Hair follicular keratinocyte (primary cell): Measurements from ENCODE around the gene DGCR8. TPM values are rescaled to one million over a fixed set of nuclear protein-coding genes. Genes with fewer than 3 reads are reported as not detected.

Source experiments
- total RNA-seq: library from RNA; depleted of rRNA; stranded (reverse); fragments of >200 nt; gene quantifications from 2 replicates; pipeline ENCODE4 v1.2.3, GENCODE V29; 2015

The DGCR8 gene
- 10.7 and 11.0 TPM in 2 replicates for total RNA-seq

DNA sequence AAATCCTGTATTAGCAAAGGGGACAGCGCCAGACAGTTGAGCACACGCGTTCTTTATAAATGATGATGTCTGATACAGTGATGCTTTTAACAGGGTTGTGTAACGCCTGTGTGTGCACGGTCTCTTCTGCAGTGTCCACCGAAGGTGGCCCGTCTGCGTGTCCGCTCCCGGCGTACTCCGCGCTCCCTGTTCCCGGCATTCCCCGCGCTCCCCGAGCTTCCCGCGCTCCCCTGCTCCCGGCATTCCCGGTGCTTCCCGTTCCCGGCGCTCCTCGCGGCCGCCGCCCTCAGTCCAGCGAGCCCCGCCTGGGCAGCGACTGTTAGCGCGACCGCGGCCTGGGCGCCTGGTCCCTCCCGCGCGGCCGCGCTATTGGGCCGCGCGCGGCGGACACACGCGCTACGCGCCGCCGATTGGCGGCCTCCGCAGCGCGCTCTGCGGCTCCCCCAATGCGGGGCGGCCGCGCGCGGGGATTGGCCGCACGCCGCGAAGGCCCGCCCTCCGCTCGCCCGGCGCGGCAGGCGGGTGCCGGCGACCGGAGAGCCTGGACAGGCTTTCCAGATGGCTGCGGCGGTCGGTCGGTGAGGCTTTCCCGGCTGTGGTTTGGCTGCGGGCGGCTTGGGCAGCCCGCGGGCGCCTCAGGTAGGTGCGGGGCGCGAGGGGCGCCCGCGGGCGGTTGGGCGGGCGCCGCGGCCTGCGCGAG, at the start of gene DGCR8:
DGCR8 (plus strand) TSS at position 497 of the 700 bp plus-strand sequence. CDS start 5,723 bp downstream, outside the sequence.

DNA sequence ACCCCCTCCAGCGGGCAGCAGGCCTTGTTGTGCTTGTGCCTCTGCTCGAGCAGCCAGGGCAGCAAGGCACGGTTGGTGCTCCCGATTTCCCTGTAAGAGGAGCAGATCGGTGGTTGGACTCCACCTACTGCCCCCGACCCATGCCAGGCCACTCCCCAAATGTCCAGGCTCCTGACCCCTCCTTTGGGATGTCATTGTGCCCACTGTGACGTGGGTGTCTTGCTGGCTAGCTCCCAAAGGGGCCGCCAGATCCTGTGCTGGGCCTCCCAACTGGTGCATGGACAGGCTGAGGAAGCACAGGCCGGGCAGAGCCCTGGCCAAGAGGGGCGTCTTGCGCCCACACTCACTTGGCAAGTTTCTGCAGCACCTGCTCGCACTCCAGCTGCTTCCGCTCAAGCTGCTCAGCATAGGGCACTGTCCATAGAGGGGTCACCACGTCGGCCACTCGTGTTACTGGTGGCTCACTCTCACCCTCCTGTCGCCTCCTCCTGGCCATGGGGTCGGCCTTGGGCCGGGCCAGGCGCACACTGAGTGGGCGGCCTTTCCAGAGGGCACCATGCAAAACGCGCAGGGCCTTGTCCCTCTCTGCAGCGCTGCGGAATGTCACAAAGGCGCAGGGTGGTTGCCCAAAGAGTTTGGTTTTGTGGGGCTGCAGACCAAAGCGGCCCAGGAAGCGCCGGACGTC, 35.8 kb downstream of the DGCR8 start, which contains the start of gene RANBP1:
RANBP1 (plus strand) TSS at position 414 of the 685 bp plus-strand sequence; CDS start at position 495, 81 bp downstream.

DNA sequence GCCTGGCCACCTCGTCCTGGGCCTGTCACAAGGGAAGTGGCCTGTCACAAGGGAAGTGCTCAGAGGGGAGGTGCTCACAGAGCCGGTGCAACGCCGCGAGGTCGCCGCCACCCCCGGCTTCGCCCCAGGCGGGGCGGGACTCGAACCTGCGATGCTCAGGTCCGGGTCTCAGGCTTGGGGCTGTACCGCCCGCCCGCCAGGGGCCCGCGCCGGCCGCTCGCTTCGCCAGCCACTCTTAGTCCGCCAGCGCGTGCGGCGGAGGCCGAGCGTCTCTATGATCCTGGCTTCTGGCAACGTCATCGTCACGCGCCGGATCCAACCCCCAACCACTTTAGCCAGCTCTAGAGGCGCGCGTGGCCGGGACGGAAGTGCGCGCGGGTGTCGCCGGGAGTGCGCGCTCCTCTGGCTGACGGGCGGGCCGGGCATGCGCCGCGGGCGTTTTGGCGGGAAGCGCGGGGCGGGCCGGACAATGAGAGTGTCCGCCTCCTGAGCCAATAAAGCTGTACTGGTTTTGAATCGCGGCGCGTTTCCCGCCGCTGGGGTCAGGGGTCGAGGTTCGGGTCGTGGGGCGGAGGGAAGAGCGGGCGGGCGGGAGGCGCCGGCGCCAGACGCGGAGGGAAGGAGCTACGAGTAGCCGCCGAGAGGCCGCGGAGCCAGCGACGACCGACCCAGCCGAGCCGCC, 37.1 kb downstream of the DGCR8 start, which contains the start of gene TRMT2A:
TRMT2A (minus strand) TSS at position 276 of the 682 bp plus-strand sequence. CDS start 320 bp downstream, outside the sequence.

DNA sequence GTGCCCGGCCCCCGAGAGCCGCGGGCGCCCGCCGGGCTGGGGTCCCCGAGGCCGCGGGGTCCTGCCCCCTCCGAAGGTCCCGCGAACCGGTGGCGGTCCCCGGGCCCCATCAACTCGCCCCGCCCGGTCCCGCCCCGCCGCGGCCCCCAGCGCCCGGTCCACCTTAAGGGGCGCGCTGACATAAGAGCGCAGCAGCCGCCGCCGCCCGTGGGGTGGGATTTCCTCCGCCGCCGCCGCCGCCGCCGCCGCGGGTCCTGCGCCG, 51.5 kb downstream of the DGCR8 start, which contains the start of gene ZDHHC8:
ZDHHC8 (plus strand) TSS at position 208 of the 262 bp plus-strand sequence. CDS start 144 bp downstream, outside the sequence.

DNA sequence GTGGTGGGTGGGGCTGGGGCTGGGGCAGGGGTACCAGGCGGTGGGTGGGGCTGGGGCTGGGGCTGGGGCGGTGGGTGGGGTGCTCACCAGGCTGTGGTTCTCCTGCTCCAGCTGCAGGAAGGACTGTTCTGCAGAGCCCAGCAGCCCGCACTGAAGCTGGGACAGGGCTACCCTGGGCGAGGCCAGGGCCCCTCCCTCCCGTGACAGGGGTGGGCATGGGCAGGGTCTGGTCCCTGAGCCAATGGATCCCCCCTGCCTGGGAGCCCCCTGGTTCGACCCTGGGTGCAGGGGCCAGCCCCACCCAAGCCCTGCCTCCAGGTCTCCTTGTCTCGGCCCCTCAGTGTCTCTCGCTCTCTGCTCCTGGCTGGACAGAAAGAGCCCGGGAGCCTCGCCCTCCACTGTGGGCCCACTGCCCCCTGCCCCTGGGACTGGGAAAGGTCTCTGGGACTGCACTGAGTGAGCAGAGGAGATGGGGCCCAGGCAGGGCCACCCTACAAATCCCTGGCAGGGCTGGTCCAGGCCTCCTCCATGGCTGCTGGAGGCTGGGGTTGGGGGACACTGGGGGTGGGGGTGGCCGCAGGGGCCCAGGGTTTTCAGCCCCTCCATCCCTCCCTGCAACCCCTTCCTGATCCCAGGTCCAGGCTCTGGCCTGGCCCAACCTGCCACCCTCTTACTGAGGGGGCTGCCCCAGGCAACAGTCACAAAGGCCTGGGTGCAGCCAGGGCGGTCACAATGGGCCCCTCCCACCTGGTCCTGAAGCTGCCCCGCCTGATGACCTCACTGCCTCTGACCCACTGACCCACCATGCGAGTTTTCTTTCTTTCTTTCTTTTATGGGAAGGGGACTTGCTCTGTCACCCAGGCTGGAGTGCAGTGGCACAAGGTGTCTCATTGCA, 70.6 kb downstream of the DGCR8 start, which contains the start of gene CCDC188:
CCDC188 (minus strand) TSS at position 675 of the 895 bp plus-strand sequence; CDS start at position 606, 69 bp downstream.

Other genes starting within 250 kb of the DGCR8 start
- gene GNB1L, start 225.4 kb upstream of the DGCR8 start, total RNA-seq: 25.3 and 35.2 TPM in 2 replicates
- 10.5 and 13.6 TPM in 2 replicates for gene RTL10, start 225.4 kb upstream of the DGCR8 start, total RNA-seq
- gene COMT, start 138.5 kb upstream of the DGCR8 start, total RNA-seq: 264 and 269 TPM in 2 replicates
- 9.5 and 13.8 TPM in 2 replicates for gene TXNRD2, start 138.4 kb upstream of the DGCR8 start, total RNA-seq
- gene ARVCF, start 63.4 kb upstream of the DGCR8 start, total RNA-seq: 15.1 and 16.1 TPM in 2 replicates
- 16.3 and 18.7 TPM in 2 replicates for gene TANGO2, start 59.1 kb upstream of the DGCR8 start, total RNA-seq
- gene RANBP1, start 35.9 kb downstream of the DGCR8 start, total RNA-seq: 421 and 961 TPM in 2 replicates
- 28.1 and 35.6 TPM in 2 replicates for gene TRMT2A, start 37.0 kb downstream of the DGCR8 start, total RNA-seq
- 15.9 and 16.7 TPM in 2 replicates for gene ZDHHC8, start 51.6 kb downstream of the DGCR8 start, total RNA-seq
- gene CCDC188, start 70.8 kb downstream of the DGCR8 start, total RNA-seq: not detected in 2 replicates
- 18.4 and 30.8 TPM in 2 replicates for gene RTN4R, start 188.1 kb downstream of the DGCR8 start, total RNA-seq
- gene DGCR6L, start 239.8 kb downstream of the DGCR8 start, total RNA-seq: 56.6 and 57.9 TPM in 2 replicates